ENCODE measurements around the gene LMO3. TPM values are rescaled to one million over a fixed set of nuclear protein-coding genes. Genes with fewer than 3 reads are reported as not detected.

LMO3 gene
- total RNA-seq, 1 experiment from 2014 or later, result not detected

GRCh38 chr12:16588812-16589211, 17.1 kb downstream of the LMO3 start:
- H3K9me3 Mint-ChIP-seq (ENCODE audit: unreplicated experiment), result no peaks in the 10 kb centered on the region
- H3K4me3 Mint-ChIP-seq (ENCODE audit: unreplicated experiment), result no peak overlapping the region
- BruUV-seq (replicated peaks), result no TSS peak
- DNase-seq (ENCODE audit: unreplicated experiment), result no peak
- intact Hi-C loops (cut with micrococcal nuclease), result no loop called here
- H3K4me1 Mint-ChIP-seq (ENCODE audit: insufficient read depth, unreplicated experiment), result peaks cover 8% of the 10 kb centered on the region
- TF ChIP-seq, protein P1, sequence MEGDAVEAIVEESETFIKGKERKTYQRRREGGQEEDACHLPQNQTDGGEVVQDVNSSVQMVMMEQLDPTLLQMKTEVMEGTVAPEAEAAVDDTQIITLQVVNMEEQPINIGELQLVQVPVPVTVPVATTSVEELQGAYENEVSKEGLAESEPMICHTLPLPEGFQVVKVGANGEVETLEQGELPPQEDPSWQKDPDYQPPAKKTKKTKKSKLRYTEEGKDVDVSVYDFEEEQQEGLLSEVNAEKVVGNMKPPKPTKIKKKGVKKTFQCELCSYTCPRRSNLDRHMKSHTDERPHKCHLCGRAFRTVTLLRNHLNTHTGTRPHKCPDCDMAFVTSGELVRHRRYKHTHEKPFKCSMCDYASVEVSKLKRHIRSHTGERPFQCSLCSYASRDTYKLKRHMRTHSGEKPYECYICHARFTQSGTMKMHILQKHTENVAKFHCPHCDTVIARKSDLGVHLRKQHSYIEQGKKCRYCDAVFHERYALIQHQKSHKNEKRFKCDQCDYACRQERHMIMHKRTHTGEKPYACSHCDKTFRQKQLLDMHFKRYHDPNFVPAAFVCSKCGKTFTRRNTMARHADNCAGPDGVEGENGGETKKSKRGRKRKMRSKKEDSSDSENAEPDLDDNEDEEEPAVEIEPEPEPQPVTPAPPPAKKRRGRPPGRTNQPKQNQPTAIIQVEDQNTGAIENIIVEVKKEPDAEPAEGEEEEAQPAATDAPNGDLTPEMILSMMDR (IDR thresholded peaks at IDR 0.05; ENCODE audit: unreplicated experiment), result no peak
- H3K27me3 Mint-ChIP-seq (ENCODE audit: insufficient read depth, unreplicated experiment), result no peaks in the 10 kb centered on the region
- no peak overlapping the region for H3K27ac Mint-ChIP-seq (ENCODE audit: low read depth, unreplicated experiment)
- CTCF ChIA-PET, result no interaction called here
- no peaks in the 10 kb centered on the region for H3K36me3 Mint-ChIP-seq (ENCODE audit: insufficient read depth, unreplicated experiment)
- POLR2A ChIA-PET, result no interaction called here

DNA sequence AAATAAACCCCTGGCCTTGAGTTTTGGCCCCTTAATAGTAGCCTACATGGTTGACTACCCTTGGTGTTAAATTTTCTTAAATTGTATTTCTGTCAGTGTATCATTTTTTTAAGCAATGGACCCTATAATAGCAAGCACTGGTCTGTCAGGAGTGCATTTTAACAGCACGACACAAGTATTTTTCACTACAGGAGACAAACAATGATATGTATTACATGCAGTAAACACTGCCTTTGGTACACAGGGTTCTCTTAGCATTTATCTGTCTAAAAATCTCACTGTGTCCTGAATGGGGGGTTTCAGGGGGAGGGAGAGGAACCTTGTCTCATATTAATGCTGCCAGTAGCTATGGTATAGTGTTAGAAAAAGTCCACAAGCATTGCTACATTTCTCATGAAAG, 18.4 kb downstream of the LMO3 start:
- Mint-ChIP-seq H3K27ac (ENCODE audit: low read depth, unreplicated experiment) (no peak overlapping the region), H3K4me3 (ENCODE audit: unreplicated experiment) (no peak overlapping the region), H3K36me3 (ENCODE audit: insufficient read depth, unreplicated experiment) (no peaks in the 10 kb centered on the region), H3K9me3 (ENCODE audit: unreplicated experiment) (no peaks in the 10 kb centered on the region), H3K27me3 (ENCODE audit: insufficient read depth, unreplicated experiment) (no peaks in the 10 kb centered on the region), H3K4me1 (ENCODE audit: insufficient read depth, unreplicated experiment) (peaks cover 18% of the 10 kb centered on the region)
- intact Hi-C loops (cut with micrococcal nuclease), result no loop called here
- TF ChIP-seq, protein P1 (IDR thresholded peaks at IDR 0.05; ENCODE audit: unreplicated experiment), result no peak
- BruUV-seq (replicated peaks), result no TSS peak
- POLR2A ChIA-PET, result no interaction called here
- no peak for DNase-seq (ENCODE audit: unreplicated experiment)
- CTCF ChIA-PET, result no interaction called here

DNA sequence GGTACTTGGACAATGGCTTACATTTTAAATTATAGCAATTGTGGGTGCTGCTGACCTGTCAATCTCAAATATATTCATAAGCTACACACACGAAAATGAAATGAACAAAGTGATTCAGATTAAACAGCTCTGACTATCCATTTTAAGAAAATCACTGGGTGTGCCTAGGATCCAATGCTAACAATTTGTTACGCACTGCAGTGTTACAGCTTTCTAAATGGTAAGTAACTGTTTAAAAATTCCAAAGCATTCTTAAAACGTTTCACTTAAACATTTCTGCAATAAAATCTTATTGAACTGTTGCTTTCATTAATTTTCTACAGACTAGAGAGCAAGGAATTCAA, 18.9 kb downstream of the LMO3 start:
- no peak for DNase-seq (ENCODE audit: unreplicated experiment)
- BruUV-seq (replicated peaks), result no TSS peak
- ChIA-PET POLR2A (no interaction called here), CTCF (no interaction called here)
- Mint-ChIP-seq H3K4me3 (ENCODE audit: unreplicated experiment) (no peak overlapping the region), H3K27ac (ENCODE audit: low read depth, unreplicated experiment) (no peak overlapping the region), H3K27me3 (ENCODE audit: insufficient read depth, unreplicated experiment) (no peaks in the 10 kb centered on the region), H3K9me3 (ENCODE audit: unreplicated experiment) (no peaks in the 10 kb centered on the region), H3K4me1 (ENCODE audit: insufficient read depth, unreplicated experiment) (peaks cover 18% of the 10 kb centered on the region), H3K36me3 (ENCODE audit: insufficient read depth, unreplicated experiment) (no peaks in the 10 kb centered on the region)
- intact Hi-C loops (cut with micrococcal nuclease), result no loop called here
- TF ChIP-seq, protein P1 (IDR thresholded peaks at IDR 0.05; ENCODE audit: unreplicated experiment), result no peak

DNA sequence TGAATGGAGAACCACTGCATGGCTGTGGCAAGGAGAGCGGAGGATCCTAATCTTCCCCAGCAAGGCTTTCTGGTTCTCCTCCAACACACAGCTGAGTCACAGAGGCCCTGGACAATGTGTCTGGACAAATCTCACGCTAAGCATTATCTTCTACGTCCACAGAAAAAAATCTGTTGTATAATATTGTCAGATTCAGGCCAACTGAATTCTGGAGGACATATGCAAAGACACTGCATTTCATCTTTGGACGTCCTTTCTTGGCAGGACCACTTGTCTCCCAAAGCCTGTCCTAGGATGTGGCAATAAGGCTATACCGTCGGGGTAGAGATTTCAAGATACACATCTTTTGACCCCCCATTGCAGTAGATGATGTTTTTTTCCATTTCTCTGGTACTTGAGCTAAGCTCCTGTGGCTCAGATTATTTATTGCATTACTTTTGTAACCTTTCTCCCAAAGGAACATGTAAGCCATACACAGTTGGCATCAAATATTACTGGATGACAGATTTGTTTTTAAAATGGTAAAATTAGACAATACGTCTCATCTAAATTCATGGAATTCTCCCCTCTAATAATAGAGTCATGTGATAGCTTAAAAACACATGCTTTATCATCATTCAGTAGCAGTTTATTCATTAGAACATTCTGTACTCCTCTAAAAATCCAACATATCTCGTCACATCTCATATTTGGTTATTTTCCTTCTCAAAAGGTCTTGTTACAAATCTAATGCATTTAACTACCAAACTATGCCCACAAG, 19.4 kb downstream of the LMO3 start:
- DNase-seq (ENCODE audit: unreplicated experiment), result no peak
- intact Hi-C loops (cut with micrococcal nuclease), result no loop called here
- H3K9me3 Mint-ChIP-seq (ENCODE audit: unreplicated experiment), result no peaks in the 10 kb centered on the region
- no peaks in the 10 kb centered on the region for H3K36me3 Mint-ChIP-seq (ENCODE audit: insufficient read depth, unreplicated experiment)
- BruUV-seq (replicated peaks), result no TSS peak
- no peak overlapping the region for H3K4me3 Mint-ChIP-seq (ENCODE audit: unreplicated experiment)
- H3K4me1 Mint-ChIP-seq (ENCODE audit: insufficient read depth, unreplicated experiment), result peaks cover 18% of the 10 kb centered on the region
- POLR2A ChIA-PET, result interaction anchor here (1.9 kb wide), 1 partner anchor 17 kb away, joined by 6 read pairs; no protein-coding TSS in a partner anchor
- H3K27me3 Mint-ChIP-seq (ENCODE audit: insufficient read depth, unreplicated experiment), result no peaks in the 10 kb centered on the region
- H3K27ac Mint-ChIP-seq (ENCODE audit: low read depth, unreplicated experiment), result no peak overlapping the region
- CTCF ChIA-PET, result no interaction called here
- TF ChIP-seq, protein P1 (IDR thresholded peaks at IDR 0.05; ENCODE audit: unreplicated experiment), result no peak
